HG02840 (cell line): ENCODE data around the gene ADIPOR2.

ENCODE experiments used
- ATAC-seq: cut with Tn5 transposase; IDR thresholded peaks from one replicate; pipeline ENCODE4 v1.9.1; 2021; ENCODE audit warnings: mild to moderate bottlenecking, moderate library complexity, moderate number of reproducible peaks; ENCODE audit not compliant: unreplicated experiment, low FRiP score

Gene ADIPOR2

GRCh38 chr12:1690578-1691122 lies at the start of gene ADIPOR2:
TSS of gene ADIPOR2 (plus strand) at chr12:1691070. CDS start at chr12:1754344, 63,274 bp downstream.
- ATAC-seq: peak; percentile 95

- no peak for ATAC-seq
Measured at GRCh38 chr12:1642513-1642912, 48.4 kb upstream of the ADIPOR2 start.

DNA sequence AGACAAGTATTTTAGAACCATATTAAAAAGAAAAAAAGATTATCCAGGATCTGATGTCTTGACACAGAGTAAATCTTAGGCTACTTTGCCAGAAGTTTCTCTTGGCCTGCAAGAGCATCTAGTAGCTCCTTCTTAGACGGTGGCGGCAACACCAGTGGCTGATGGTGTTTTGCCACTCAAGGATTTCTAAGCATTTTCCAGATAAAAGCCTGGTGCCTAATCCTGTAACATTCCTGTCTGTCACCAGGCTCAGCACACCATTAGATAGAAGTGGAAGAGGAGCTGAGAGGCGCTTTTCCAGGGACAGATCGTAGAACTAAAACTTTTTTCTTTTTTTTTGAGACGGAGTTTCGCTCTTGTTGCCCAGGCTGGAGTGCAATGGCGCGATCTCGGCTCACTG lies 47.8 kb upstream of the ADIPOR2 start:
- no peak for ATAC-seq

GRCh38 chr12:1643905-1644533 lies 46.9 kb upstream of the ADIPOR2 start:
- ATAC-seq: no peak

DNA sequence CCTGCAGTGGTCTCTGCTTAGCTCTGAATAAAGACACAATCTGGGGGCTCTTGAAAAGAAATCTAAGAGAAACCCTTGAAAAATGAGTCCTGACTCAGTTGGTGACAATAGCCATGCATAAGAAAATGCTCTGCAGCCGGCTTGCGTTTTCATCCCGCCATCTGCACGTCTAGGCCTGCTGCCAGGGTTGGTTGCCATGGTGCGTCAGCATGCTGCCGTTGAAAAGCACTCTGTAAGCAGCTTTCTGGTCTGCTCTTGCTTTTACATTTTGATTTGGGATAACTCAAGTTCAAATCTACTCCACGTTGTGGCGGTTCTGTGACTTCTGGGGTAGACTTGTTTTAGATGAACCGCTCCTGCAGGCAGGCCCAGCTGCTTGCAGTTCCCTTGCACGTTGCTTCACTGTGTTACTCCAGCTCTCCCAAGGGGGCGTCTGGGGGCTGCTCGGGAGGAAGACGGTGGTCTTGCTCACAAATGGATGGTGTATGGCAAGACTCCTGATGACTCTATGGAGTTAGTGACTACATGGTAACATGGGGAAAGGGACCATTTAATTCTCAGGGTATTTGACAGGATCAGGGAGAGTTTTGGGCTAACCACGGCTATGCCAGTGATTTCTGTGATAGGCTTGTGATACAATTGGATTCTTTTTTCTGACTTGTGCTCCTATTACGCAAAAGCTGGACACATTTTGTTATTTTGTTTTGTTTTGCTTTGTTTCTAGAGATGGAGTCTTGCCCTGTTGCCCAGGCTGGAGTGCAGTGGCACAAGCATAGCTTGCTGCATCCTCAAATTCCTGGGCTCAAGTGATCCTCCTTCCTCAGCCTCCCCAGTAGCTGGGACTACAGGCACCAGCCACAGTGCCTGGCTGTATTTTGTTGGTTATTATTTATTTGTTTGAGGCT lies 46.1 kb upstream of the ADIPOR2 start:
- ATAC-seq: no peak

DNA sequence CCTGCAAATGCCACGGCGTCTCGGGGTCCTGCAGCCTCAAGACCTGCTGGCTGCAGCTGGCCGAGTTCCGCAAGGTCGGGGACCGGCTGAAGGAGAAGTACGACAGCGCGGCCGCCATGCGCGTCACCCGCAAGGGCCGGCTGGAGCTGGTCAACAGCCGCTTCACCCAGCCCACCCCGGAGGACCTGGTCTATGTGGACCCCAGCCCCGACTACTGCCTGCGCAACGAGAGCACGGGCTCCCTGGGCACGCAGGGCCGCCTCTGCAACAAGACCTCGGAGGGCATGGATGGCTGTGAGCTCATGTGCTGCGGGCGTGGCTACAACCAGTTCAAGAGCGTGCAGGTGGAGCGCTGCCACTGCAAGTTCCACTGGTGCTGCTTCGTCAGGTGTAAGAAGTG lies 45.1 kb upstream of the ADIPOR2 start:
- ATAC-seq: no peak

DNA sequence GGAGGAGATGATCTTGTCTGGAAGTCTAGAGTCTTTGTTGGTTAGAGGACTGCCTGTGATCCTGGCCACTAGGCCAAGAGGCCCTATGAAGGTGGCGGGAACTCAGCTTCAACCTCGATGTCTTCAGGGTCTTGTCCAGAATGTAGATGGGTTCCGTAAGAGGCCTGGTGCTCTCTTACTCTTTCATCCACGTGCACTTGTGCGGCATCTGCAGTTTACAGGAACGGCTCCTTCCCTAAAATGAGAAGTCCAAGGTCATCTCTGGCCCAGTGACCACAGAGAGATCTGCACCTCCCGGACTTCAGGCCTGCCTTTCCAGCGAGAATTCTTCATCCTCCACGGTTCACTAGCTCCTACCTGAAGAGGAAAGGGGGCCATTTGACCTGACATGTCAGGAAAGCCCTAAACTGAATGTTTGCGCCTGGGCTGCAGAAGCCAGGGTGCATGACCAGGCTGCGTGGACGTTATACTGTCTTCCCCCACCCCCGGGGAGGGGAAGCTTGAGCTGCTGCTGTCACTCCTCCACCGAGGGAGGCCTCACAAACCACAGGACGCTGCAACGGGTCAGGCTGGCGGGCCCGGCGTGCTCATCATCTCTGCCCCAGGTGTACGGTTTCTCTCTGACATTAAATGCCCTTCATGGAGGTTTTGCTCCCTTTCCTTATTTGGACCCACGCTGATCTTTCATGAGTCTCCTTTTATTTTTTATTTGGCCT lies 44.1 kb upstream of the ADIPOR2 start:
- no peak for ATAC-seq

GRCh38 chr12:1647285-1647669 lies 43.6 kb upstream of the ADIPOR2 start:
- no peak for ATAC-seq

- no peak for ATAC-seq
Measured at GRCh38 chr12:1650260-1650977, 40.5 kb upstream of the ADIPOR2 start.

DNA sequence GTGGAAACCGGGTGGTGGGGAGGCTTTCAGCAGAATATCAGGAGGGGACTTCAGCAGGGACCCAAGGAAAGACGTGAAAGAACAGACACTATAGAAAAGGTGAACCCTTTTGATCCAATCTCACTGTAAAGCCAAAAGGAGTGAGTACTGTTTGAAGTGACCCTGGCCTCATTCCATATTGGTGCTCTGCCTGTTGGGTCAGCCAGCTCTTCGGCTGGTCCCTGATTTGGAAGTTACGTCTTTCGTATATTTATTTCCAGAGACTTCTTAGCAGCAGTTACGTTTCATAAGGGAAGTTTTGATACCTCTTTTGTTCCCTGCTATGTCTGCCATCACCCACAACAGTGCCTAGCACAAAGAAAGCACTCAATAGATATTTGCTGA lies 39.9 kb upstream of the ADIPOR2 start:
- no peak for ATAC-seq

GRCh38 chr12:1651946-1652345 lies 38.9 kb upstream of the ADIPOR2 start:
- ATAC-seq: no peak

DNA sequence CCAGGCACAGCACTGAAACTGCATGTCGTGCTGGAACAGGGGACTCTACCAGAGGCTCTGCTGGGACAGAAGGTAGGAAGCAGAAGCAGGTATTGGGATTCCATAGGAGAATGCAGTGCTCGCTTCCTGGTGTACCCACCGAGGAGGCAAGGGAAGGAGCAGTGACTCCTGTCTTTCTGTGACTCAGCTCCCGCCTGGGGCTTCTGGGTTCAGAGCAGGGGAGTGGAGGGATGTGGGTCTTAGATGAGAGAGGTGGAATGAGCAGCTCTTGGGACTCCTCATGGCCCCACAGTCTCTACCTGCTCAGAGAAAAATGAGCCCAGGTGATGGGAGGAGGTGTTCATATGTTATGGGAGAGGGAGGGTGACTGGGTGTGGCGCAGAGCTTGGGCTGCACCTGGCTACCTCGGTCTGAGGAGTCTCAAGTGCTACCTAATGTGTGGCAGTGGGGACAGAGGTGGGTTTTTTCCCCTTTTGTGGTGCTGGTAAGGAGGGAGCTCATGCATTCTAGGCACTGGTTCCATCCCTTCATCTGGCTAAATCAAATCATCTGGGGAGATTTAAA lies 35.6 kb upstream of the ADIPOR2 start:
- ATAC-seq: no peak

GRCh38 chr12:1656902-1657301 lies 34.0 kb upstream of the ADIPOR2 start:
- no peak for ATAC-seq

DNA sequence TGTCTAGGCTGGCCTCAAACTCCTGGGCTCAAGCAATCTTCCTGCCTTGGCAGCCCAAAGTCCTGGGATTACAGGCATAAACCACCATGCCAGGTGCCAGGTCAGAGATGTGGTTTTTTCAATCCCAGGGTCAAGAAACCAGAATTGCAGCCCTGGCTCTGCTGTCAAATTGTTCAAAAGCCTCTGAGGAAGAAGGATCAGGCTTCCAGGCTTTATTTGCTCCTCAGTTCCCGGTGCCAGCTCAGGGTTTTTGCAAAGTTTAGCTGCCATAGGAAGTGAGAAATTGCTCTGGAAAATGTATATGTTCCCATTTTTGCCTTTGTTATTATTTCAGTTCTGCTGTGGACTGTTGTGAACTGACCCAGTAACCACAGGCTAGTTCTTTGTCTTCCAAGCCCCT lies 33.2 kb upstream of the ADIPOR2 start:
- ATAC-seq: no peak

- ATAC-seq: no peak
Measured at GRCh38 chr12:1660304-1661187, 30.3 kb upstream of the ADIPOR2 start.

DNA sequence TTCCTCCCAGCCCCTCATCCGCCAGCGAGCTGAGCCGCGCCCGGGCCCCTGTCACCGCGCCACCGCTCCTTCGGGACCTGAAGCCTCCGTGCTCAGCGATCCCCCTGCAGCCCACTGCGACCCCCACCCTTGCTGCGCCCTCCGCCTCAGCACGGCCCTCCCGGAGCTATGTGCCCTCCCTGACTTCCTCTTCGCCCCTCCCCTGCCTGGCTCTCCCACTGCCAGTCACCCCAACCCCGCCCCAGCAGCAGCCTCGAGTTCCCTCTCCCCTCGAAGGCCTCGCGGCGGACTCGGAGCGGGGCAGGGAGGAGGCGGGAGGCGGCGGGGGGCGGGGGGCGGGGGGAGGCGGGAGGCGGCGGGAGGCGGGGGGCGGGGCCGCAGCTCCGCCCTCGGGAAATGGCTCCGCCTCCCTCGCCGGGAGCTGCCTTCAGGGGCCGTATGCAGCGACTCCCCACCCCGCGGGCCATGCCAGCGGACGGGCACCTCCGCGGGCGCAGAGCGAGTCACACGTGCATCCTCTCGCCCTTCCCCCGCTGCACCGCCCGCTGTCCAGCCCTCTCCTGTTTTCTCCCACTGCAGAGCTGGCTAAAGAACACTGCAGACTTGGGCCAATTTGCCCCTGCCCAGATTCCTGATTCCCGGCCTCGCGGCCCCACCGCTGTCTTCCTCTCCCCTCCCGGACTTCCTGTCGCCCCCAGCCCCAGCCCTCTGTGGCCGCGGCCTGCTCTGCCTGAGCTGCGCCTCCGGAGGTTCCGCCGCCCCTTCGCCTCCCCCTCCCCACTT lies 29.1 kb upstream of the ADIPOR2 start:
- no peak for ATAC-seq

GRCh38 chr12:1662761-1663439 lies 28.0 kb upstream of the ADIPOR2 start:
- no peak for ATAC-seq
